Fibroblast of peridontal ligament (primary cell): ENCODE measurements around the gene SCN1A.
"Not testable (repeated sequence)": the region's sequence is repeated elsewhere in the genome, so short reads cannot be mapped to it uniquely, and the experiment has no call there.

Experiments
- DNase-seq: peaks from one replicate; pipeline ENCODE4 v3.0.0-alpha.2; 2010; ENCODE audit errors: extremely low read depth

SCN1A gene

DNA sequence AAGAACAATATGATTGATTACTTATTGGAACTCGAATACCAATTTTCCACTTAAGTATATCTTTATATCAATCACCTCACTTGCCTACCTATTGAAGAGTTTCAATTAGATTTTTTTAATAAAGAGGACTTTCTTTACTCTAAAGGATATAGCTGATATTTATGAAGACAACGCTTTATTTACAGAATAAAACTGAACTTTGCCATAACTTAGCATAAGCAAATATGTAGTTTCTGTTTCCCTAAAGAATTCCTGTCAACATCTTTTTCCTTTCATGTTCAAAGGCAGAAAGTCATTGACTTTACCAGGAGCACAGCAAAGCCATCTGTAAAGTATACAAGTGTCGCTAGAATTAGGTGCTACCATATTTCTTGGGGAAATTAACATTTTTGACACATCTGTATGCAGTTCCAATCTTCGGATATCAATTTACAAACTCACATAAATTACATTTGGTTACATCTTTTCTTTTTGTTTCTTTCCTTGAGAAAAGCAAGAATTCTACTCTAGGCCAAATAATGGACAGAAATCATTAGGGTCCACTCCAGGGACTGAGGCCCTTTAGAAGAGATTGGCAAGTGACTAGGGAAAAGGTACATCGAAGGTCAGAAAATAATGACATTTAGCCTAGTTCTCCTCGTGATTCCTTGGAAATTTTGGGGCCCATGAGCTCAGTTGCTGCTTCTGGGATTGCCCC is 7.5 kb upstream of the SCN1A start:
- no peak for DNase-seq

DNA sequence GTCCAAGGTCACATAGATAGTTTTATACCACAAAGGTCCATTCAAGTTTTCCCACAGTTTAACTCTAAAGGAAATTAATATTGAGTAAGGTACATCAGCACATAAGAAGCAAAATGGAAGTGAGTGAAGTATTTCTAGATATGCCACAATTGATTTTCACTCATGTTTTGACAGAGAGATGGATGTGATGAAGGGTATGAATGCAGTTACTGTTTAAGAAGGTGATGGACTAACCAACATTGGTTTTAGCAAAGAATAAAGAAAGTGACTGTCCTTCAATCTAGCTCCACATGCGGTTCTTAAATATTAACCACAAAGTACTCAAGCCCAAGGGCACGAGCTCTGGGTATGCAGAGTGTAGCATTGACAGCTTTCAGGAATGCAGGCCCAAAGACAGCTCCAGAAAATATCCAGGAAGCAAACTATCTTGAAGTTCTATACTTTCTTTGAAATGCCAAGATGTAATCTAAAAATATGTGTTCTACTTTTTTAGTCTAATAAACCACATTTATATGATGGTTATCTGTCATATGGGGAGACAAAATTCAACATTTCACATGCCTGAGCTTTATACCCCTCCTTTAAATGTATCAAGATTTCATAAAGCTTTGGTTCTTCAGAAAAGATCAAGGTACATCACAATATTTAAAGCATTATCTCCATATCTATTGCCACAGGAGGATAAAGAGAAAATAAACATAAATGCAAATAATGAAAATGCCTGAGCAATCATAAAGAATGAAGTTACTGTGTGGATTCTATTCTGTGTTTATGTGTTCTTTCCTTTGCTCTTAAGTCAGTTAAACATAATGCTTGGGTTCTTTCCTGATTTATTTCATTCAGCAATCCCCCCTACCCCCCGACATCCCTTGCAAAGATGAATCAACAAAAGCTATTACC is 6.7 kb upstream of the SCN1A start:
- DNase-seq, result no peak

DNA sequence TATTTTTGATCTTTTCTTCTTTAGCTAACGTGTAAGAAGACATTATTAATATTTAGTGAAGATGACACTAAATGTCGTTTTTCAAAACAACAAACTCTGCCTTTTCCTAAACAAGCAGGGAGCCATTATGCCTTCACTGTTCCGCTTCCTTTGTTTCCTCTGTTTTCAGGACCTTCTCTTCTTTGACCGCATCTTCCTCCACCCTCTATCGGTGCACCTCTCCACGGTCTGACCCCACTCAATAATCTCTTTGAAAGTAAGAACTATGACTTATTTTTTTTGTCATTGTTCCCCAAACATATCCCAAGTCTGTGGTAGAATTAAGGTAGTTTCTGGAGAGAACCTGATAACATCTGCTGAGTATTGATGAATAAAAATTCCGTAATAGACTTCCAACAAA is 5.8 kb upstream of the SCN1A start:
- DNase-seq, result no peak

DNA sequence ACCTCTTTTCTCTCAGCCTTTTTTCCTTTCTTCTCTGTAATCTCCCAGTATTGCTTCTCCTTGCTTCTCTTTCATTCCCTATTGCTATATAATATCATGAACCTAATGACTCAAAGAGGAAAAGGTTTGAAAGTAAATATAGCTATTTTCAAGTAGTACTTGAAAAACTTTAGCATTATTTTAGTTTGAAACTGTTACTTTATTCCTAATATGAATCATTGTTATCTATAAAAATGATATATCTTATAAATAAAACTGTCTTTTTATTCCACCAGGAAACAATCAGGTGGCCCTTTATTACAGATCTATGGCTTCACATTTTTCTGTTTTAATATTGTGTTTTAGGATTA is 311 bp upstream of the SCN1A start:
- DNase-seq, result no peak

DNA sequence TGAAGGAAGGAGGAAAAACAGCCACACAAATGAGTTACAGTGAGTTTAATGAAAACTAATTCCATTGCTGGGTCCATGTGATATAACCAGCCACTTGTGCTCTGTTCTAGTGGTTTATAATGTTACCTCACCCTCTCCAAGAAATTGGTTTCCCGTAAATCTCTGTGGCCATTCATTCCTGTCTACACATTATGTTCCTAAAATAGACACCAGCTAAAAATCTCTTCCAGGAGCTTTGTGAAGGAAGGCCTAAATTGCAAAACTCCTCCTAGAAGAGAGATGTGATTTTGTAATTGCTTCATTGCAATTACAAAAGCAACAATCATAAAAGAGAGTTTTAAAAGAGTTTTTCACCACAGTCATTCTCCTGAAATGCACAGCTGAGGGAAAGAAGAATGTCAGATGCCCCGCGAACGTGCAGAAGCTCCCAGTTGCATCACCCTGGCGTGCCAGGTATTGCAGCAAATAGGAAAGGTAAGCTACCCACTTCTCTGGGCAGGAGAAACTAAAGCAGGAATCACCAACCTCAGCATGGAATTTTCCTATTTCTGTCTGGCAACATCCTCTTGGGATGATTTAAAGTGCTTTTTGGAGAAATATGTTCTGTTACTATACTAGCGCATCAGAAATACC is 1.7 kb downstream of the SCN1A start:
- peak; percentile 84 for DNase-seq

DNA sequence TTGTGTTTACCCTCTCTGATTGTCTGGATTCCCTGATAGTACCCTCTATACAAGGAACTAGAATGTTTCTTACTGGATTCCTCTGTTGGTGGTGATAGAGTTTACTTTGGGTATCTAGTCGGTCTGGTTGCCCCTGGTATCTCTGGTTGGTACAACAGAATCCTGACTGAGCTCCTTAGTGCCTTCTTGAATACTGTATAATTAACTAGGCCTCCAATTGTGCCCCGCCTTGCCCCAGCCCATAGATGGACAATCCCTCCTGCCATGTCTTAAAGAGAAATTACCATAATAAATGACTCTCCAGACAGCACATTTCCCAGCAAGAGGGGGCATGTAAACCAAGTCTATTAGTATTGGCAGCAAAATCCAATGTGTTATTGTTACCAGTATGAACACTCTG is 2.3 kb downstream of the SCN1A start:
- no peak for DNase-seq

DNA sequence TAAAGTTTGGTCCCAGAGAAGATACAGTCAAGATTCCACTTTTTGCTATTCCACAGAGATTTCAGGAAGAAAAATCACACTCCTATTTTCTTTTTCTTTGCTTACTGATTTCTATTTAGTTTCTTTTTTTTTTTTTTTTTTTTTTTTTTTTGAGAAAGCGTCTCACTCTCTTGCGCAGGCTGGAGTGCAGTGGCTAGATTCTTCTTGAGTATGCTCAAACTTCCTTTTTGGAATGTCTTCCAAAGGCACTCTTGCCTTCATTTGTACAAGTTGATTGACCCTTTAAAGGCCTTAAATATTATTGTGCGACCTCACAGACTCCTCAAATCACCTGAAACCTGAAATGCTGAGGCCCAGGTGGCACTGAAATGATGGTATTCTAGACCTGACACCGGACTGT is 9.6 kb downstream of the SCN1A start:
- DNase-seq, result no peak

DNA sequence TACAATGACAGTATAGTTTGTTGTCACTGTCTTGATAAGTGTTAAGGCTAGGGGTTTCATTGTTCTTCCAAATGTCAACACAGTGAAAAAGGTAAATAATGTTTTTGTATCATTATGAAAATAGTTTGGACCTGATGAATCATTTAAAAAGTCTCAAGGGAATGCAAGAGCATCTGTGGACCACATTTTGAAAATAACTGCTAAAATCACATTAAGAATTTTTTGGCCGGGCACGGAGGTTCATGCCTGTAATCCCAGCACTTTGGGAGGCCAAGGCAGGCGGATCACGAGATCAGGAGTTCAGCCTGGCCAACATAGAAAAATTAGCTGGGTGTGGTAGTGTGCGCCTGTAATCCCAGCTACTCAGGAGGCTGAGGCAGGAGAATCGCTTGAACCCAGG is 10.3 kb downstream of the SCN1A start:
- DNase-seq, result no peak

DNA sequence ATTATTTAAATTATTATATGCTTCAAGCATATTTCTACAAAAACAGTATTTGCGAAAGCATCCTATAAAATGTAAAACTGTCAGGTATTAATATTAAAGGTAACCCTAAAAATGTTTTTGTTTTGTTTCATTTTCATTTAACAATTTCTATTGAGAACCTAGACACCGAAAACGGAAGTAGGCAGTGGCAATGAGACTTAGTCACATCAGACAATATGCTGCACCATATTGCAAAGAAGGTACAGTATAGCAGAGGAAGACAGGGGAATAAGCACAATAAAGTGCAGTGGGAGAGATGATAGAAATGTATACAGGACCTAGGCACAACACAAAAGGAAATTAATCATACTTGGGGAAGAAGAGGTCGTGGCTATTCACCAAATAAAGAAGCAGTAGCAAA is 12.2 kb downstream of the SCN1A start:
- no peak for DNase-seq

DNA sequence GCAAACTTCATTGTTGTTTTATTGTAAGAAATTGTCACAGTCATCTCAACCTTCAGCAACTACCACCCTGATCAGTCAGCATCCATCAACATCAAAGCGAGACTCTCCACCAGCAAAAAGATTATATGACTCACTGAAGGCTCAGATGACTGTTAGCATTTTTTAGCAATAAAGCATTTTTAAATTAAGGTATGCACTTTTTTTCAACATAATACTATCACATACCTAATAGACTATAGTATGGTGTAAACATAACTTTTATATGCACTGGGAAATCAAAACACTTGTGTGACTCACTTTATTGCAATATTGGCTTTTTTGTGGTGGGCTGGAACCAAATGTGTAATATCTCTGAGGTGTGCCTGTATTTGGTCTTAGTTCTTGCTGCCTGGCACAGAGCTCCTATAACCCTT is 15.6 kb downstream of the SCN1A start:
- no peak for DNase-seq

DNA sequence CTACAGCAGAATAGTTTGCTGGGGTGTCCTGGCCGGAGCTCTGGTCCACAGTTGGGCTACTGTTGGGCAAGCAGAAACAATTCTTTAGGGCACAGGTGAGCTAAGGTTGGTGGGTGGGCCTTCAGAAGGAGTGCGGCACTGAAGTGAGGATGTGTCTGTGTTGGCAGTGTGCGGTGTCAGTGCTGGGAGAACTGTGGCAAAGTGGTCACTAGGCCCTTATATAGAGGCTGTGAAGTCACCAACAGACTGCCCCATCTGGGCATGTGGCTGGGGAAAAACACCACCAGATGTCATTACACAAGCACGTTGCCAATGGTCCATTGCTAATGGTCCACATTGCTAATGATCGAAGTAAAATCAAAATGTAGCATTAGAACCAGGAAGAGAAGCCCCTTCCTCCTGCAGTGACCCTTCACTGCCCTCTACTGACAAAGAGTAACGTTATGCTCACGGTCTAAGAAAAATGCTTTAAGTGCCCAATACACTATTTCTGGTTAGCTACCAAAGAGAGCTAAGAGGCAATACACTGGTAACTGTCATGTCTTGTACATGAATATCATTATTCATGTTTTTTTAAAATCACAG is 21.3 kb downstream of the SCN1A start:
- DNase-seq, result peak; percentile 41

DNA sequence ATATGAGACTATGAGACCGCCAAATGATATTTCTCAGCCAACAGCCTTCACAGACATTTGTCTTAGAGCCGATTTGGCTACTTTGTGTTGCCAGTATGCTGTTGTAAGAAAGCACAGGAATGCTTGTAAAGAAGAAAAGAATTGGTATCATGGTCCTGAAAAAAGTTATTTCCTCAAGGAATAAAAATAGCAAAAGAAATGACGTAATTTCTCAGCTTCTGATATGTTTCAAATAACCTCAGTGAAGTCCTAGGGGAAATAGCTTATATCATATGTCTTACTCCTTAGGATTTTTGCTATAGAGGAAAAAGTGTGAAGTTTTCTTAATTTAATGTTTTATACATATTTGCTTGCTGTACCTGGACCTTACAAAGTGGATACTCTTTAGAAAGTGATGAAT is 23.0 kb downstream of the SCN1A start:
- peak; percentile 54 for DNase-seq

DNA sequence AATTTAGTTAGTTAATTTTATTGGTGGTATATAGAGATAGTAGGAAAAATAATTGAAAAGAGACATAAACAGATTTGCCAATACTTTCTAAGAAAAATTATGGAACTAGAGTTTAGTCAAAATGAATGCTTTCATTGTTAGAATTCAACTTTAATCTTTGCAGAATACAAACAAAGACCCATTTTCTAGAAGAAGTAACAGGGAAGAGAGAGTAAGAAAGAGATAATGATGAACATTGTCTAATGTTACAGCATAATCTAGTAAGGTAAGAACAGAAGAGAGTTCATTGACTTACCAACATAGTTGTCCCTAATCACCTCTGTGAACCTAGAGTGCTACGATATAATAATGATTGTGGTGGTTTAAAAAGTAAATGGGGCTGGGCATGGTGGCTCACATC is 23.7 kb downstream of the SCN1A start:
- no peak for DNase-seq

DNA sequence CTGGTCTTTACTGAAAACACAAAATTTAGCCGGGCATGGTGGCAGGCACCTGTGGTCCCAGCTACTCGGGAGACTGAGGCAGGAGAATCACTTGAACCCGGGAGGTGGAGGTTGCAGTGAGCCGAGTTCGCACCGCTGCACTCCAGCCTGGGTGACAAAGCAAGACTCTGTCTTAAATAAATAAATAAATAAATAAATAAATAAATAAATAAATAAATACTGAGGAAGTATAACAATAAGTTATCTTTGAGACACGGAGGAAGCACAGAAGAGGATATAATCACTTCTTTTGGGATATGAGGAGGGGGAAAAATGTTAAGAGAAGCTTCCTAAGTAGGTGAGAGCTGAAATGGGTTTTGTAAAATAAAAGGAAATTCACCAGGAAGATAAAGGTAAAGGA is 24.5 kb downstream of the SCN1A start:
- DNase-seq, result not testable (repeated sequence)

DNA sequence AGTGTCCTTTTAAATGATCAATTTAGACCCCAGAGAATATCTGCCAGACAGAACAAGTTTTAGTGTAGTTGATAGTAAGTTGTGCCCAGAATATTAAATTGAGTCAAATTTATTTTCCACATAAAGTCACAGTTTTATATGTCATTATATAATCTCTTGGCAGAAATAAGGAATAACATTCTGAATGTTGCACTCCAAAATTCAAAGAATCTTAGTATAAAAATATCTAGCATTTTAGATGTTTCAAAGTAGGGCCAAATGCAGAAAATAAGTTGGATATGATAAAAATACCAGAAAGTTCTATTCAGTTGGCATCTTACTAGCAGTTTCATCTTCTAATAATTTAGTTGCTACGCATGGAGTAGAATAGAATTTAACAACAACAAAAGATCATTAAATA is 33.5 kb downstream of the SCN1A start:
- DNase-seq, result no peak

DNA sequence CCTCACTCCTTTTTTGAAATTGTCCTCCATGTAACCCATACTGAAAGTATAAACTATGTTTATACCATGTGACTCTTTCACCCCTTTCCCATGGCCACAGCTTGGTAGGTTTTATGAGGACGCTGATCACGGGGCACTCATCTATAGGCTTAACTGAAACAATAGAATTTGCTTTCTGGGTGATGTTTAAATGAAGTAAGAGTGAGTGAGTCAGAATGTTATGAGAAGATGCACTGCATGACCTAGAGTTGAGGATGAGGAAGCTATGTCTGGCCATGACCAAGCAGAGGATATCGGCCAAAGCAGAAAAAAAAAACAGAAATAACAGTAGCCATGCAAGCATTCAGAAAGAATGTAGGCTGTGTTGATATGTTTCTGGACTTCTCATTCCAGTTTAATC is 34.9 kb downstream of the SCN1A start:
- peak; percentile 69 for DNase-seq

DNA sequence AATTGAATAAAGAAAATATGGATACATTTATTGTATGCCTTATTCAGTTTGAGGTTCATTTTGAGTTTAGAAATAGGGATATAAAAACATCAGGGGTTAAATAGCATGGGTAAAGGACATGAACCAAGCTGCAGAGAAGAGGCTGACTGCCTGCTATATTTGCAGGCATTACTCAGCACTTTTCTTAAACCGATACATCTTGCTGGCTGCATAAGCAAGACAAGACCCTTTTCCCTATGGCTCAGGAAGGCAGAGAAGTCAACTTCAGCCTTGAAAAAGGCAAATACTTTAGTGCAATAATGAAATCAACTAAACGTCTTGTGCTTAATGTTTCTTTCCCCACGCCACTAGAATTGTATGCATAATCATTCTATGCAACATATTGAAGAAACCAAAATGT is 36.4 kb downstream of the SCN1A start:
- DNase-seq, result peak; percentile 34

DNA sequence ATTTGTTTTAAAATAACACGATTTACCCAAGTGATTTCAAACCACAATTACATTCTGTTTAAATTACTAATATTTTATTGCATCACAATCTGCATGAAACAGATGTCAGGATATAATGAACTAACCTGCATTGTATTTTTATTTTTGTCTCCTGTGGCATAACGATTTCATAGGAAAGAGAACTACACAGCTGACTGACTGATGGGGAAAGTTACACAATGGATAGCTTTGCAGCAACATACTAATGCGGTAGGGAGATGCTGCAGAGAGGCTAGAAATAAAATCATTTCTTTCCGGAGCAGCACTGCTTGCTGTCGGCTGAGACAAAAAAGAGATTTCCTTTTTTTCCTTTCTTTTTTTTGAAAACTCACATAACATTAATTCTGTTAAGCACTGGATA is 36.9 kb downstream of the SCN1A start:
- peak; percentile 48 for DNase-seq

DNA sequence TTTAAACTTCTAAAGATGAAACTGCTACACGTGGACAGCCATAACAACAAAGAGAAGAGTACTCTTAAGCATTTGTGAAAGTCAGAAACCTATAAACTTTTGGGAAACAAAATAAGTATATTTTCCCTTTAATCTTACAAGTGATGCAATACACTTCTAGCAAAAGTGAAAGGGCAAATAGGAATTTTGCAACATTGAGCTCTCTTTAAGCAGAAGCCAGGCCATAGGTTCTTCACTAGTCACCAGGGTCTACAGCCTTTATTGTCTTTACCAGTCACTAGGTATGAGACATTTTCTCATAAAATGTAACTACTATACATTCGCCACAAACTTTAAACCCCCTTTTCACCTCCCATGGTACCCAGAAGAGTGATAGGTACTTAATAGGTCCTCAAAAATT is 37.5 kb downstream of the SCN1A start:
- DNase-seq, result peak; percentile 50

DNA sequence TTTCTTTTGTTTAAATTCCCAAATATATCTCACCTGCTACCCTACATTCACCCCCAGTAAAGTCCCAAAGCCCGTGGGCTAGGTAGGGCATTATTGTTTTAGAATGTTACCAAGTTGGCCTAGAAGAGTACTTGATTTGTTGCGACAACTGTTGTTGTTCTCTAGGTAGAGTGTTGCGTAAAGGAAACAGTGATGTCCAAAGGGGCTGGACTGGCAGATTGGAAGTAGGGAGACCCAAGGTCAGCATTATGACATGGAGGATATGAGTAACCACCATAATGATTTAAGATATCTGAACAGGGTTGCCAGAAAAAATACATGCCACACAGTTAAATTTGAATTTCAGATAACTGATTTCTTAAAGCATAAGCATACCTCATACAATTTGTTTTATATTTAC is 39.2 kb downstream of the SCN1A start:
- DNase-seq, result peak; percentile 30

DNA sequence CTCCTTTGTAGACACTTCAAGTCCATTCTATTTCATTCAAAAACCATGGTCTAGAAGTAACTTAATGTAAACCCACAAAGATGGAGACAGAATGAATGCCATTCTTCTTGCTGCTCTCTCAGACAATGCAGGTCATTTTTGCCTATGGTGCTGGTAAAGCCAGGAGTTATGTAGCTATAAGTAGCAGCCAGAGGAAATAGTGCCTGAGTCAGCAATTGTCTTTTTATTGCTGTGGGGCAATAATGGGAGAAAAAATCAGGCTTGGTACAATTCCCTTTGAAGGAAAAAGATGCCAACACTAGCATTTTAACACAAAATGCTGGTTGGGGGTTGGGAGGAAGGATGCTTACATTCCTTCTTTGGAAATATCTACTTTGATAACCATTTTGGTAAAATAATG is 43.5 kb downstream of the SCN1A start:
- no peak for DNase-seq

DNA sequence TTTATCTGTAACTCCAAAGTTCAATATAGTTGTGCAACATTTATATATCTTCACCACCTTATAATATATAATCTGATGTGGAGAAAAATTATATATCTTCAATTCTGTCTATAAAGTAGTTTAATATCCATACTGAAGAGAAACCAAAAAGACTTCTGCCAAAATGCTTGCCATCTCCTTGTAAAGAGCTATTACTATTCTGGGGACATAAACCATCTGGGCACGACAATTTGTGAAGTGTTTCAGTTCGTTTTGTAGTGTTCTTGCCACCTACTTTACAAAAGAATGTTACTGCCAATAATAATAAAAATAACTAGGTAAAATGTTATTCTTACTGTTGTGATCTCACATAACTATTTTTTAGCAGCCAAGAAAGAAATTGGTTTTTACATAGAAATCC is 45.1 kb downstream of the SCN1A start:
- no peak for DNase-seq

DNA sequence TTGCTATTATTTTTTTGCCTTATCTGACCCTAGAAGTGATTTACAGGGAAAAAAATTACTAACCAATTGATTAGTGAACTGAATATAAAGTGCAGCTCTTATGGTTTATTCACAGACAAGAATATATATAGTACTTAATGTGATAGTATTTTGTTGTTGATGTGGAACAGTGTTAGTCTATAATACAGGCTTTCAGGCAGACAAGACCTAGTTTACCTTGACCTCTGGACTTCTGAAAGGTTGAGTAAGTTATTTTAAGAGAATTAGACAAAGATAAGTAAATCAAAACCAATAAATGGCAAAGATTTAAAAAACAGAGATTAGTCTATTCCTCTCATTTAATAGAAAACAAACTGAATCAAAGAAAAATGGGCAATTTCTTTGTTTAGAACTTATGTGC is 46.0 kb downstream of the SCN1A start:
- DNase-seq, result no peak
